Sciatic nerve (tissue), 2 donors: ENCODE data around the gene SMIM28. TPM values are rescaled to one million over a fixed set of nuclear protein-coding genes. Genes with fewer than 3 reads are reported as not detected.
A peak's percentile ranks its signal among the peaks of the same experiment; 100 is the strongest.

Experiments
- ATAC-seq: fragments of 200-7000 bp; cut with Tn5 transposase; one replicate; pipeline ENCODE4 v1.9.1; 2020; ENCODE audit warnings: mild to moderate bottlenecking, moderate library complexity
- DNase-seq: peaks from one replicate; pipeline ENCODE4 v3.0.0-alpha.2; 2020; ENCODE audit warnings: low spot score
- intact Hi-C: fragments of 100-400 bp; cut with DNase I; formaldehyde crosslinking; loops from one replicate; pipeline ENCODE4 v1.14.2; 2022
- total RNA-seq: library from RNA; stranded (reverse); fragmentation: NEBNext Ultra II Directional; extraction: Animal tissue kit (Norgen Biotek cat#: 25700); gene quantifications from one replicate; pipeline ENCODE4 v1.2.1, GENCODE V29; 2021
- donor health status: DM: no; HTN: no; CAD: no.
- donor health status: DM: no; HTN: no; CAD: no.

The SMIM28 gene
- total RNA-seq, 1 donor from 2014 or later = not detected

- DNase-seq = no peak
- intact Hi-C loops = no loop called here
- no peak for ATAC-seq
Measured at GRCh38 chr6:138371720-138372119, 6.0 kb upstream of the SMIM28 start.

GRCh38 chr6:138372711-138373463 is 4.8 kb upstream of the SMIM28 start:
- no peak for ATAC-seq
- no peak for DNase-seq
- intact Hi-C loops = no loop called here

GRCh38 chr6:138374230-138374629 is 3.5 kb upstream of the SMIM28 start:
- no peak for ATAC-seq
- intact Hi-C loops = no loop called here
- no peak for DNase-seq

- DNase-seq = no peak
- intact Hi-C loops = no loop called here
- ATAC-seq = no peak
Measured at GRCh38 chr6:138374815-138375214, 2.9 kb upstream of the SMIM28 start.

- ATAC-seq (no peak), DNase-seq (no peak)
- intact Hi-C loops = no loop called here
Measured at GRCh38 chr6:138377042-138377441, 663 bp upstream of the SMIM28 start.

- intact Hi-C loops = no loop called here
- no peak for ATAC-seq
- no peak for DNase-seq
Measured at GRCh38 chr6:138378463-138378862, 758 bp downstream of the SMIM28 start.

GRCh38 chr6:138382498-138383265 is 5.0 kb downstream of the SMIM28 start:
- ATAC-seq = no peak
- intact Hi-C loops = no loop called here
- DNase-seq = no peak

GRCh38 chr6:138383776-138384175 is 6.1 kb downstream of the SMIM28 start:
- intact Hi-C loops = no loop called here
- DNase-seq (no peak), ATAC-seq (no peak)

- no peak for ATAC-seq
- intact Hi-C loops = no loop called here
Measured at GRCh38 chr6:138386897-138387296, 9.2 kb downstream of the SMIM28 start.

GRCh38 chr6:138387577-138388368 is 10.1 kb downstream of the SMIM28 start:
- intact Hi-C loops = no loop called here
- DNase-seq = no peak
- ATAC-seq = peak; percentile 66

More at GRCh38 chr6:138386897-138387296, 9.2 kb downstream of the SMIM28 start:
- no peak for DNase-seq

- ATAC-seq = no peak
- DNase-seq = no peak
- intact Hi-C loops = no loop called here
Measured at GRCh38 chr6:138389551-138389950, 11.8 kb downstream of the SMIM28 start.

- DNase-seq = no peak
- intact Hi-C loops = no loop called here
- no peak for ATAC-seq
Measured at GRCh38 chr6:138393871-138394783, 16.4 kb downstream of the SMIM28 start.

- intact Hi-C loops = no loop called here
- DNase-seq = no peak
- ATAC-seq = no peak
Measured at GRCh38 chr6:138396709-138397108, 19.0 kb downstream of the SMIM28 start.

- DNase-seq (no peak), ATAC-seq (no peak)
- intact Hi-C loops = no loop called here
Measured at GRCh38 chr6:138397128-138398122, 19.7 kb downstream of the SMIM28 start.

GRCh38 chr6:138400326-138400725 is 22.6 kb downstream of the SMIM28 start:
- no peak for ATAC-seq
- intact Hi-C loops = no loop called here
- DNase-seq = no peak

- intact Hi-C loops = no loop called here
- DNase-seq (no peak), ATAC-seq (no peak)
Measured at GRCh38 chr6:138401960-138402837, 24.5 kb downstream of the SMIM28 start.

- intact Hi-C loops = no loop called here
- ATAC-seq = no peak
- DNase-seq = no peak
Measured at GRCh38 chr6:138402838-138403187, 25.1 kb downstream of the SMIM28 start.
